Psoas muscle (tissue), 8 donors: ENCODE measurements around the gene GP5. TPM values are rescaled to one million over a fixed set of nuclear protein-coding genes. Genes with fewer than 3 reads are reported as not detected.
A peak's percentile ranks its signal among the peaks of the same experiment; 100 is the strongest.

Source experiments
- ATAC-seq, 4 donors: fragments of 200-7000 bp; cut with Tn5 transposase; one replicate each; pipeline ENCODE4 v1.9.1; 2020; ENCODE audit warnings: moderate library complexity in 3 of 4, mild to moderate bottlenecking in 2 of 4
- DNase-seq, 2 donors: peaks; one replicate each; pipeline ENCODE4 v3.0.0-alpha.2; 2020
- H3K27ac ChIP-seq: fragments of 200-600 bp; one replicate; pipeline ENCODE4 v1.8.0; 2022
- H3K27me3 ChIP-seq, 3 donors: fragments of 200-600 bp in 1 of 3; one replicate each; pipeline versions ENCODE4 v1.6.1 to v1.8.0; 2013 to 2022; ENCODE audit warnings: low read length in 2 of 3, mild to moderate bottlenecking in 2 of 3, moderate library complexity in 1 of 3; ENCODE audit not compliant: insufficient read depth in 3 of 3
- H3K36me3 ChIP-seq, 2 donors: fragments of 200-600 bp in 1 of 2; one replicate each; pipeline versions ENCODE4 v1.6.1 to v1.8.0; 2013 to 2022; ENCODE audit warnings: low read depth in 1 of 2, mild to moderate bottlenecking in 1 of 2, moderate library complexity in 1 of 2; ENCODE audit not compliant: insufficient read depth in 1 of 2
- H3K4me1 ChIP-seq: fragments of 200-600 bp; one replicate; pipeline ENCODE4 v1.8.0; 2022
- H3K4me3 ChIP-seq: fragments of 200-600 bp; one replicate; pipeline ENCODE4 v1.8.0; 2022; ENCODE audit warnings: mild to moderate bottlenecking
- H3K9me3 ChIP-seq: fragments of 200-600 bp; one replicate; pipeline ENCODE4 v1.8.0; 2022
- WGBS, 3 donors: extraction: QIAGEN DNeasy Blood & Tissue Kit; methylation state at CpG; one replicate each; pipeline versions ENCODE4 v1.1.6 to v1.1.7; 2013; 5-methylcytosine and 5-hydroxymethylcytosine counted together
- intact Hi-C, 2 donors: fragments of 100-400 bp; cut with DNase I; formaldehyde crosslinking; loops; one replicate each; pipeline versions ENCODE4 v1.11.0 to v1.14.2; 2022
- polyA plus RNA-seq, 3 donors: library from polyadenylated mRNA; stranded (reverse); fragments of 200-250 nt; gene quantifications; one replicate each; pipeline ENCODE4 v1.2.3, GENCODE V29; 2013
- total RNA-seq, 4 donors: library from RNA; stranded (reverse); fragmentation: NEBNext Ultra II Directional in 2 of 4; extraction: Animal tissue kit (Norgen Biotek cat#: 25700) in 2 of 4; gene quantifications; one replicate each; pipeline versions ENCODE4 v1.2.1 to v1.2.4, GENCODE V29; 2021 to 2023
- TF ChIP-seq, protein P1 (sequence below): fragments of 200-600 bp; IDR thresholded peaks from one replicate; pipeline ENCODE4 v1.8.0; 2022; ENCODE audit warnings: antibody characterized with exemption
- donor health status: healthy with polysubstance abuse.
- donor health status: DM: no; HTN: no; CAD: no; lungs with moderate emphysema.
- donor health status: Bipolar disorder and iron deficiency.
- donor health status: healthy.
- donor health status: DM: yes; HTN: yes; CAD: no.
- donor health status: DM: no; HTN: no; CAD: no.
- donor health status: DM: no; HTN: no; CAD: no.
- donor health status: DM: yes; HTN: yes; CAD: no.

Gene GP5
- total and polyA plus RNA-seq, 7 donors, result 0.01 TPM; not detected in 6

DNA sequence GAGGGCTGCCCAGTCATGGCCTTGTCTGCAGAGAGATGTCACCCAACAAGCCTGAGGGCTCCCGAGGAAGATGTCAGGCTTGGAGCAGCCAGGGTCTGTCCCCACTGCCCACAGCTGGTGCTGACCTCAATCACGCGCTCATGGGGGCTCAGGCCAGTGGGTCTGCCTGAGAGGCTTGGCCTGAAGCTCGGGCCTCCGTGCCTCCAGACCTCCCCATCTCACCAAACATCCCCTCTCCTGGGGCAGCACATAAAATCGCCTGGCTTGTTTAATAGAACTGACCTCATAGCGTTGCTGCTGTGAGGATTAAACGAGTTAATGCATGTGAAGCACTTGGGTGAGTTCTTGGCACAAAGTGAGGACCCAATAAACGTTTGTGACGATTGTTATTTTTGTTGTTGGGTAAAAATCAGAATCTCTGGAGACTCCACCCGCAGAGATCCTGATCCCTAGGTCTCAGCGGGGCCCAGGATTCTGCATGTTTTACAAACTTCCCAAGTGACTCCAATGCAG lies 33.0 kb downstream of the GP5 start:
- no peak overlapping the region for H3K4me3 ChIP-seq
- no peak overlapping the region for H3K27ac ChIP-seq
- TF ChIP-seq, protein P1, sequence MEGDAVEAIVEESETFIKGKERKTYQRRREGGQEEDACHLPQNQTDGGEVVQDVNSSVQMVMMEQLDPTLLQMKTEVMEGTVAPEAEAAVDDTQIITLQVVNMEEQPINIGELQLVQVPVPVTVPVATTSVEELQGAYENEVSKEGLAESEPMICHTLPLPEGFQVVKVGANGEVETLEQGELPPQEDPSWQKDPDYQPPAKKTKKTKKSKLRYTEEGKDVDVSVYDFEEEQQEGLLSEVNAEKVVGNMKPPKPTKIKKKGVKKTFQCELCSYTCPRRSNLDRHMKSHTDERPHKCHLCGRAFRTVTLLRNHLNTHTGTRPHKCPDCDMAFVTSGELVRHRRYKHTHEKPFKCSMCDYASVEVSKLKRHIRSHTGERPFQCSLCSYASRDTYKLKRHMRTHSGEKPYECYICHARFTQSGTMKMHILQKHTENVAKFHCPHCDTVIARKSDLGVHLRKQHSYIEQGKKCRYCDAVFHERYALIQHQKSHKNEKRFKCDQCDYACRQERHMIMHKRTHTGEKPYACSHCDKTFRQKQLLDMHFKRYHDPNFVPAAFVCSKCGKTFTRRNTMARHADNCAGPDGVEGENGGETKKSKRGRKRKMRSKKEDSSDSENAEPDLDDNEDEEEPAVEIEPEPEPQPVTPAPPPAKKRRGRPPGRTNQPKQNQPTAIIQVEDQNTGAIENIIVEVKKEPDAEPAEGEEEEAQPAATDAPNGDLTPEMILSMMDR, result no peak
- ATAC-seq (no peak), DNase-seq (no peak)
- H3K4me1 ChIP-seq, result peaks cover 16% of the 10 kb centered on the region
- WGBS, 3 donors, result 74 to 83% (median 79%) methylated on average over 12 of the region's 12 CpGs
- H3K9me3 ChIP-seq, result no peaks in the 10 kb centered on the region
- intact Hi-C loops, result no loop called here
- peaks cover 0 to 32% (median 0%) of the 10 kb centered on the region in 3 donors for H3K27me3 ChIP-seq
- no peaks in the 10 kb centered on the region for H3K36me3 ChIP-seq

DNA sequence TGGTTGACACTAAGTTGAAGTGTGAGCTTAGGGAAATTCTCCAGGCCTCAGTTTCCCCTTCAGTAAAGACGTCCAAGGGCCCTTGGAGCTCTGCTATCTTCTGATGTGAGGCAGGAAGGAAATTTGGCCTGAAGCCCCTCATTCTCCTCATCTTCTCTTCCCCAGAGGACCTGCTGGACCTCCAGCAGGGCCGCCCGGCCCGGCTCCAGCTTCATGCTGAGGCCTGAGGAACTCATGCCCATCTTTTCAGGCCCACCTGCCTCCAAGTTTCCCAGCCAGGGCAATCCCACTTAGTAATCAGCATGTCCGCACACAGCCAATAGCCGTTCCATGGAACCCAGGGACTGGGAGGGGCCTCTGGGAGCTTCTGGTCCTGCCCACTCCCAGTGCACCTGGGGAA lies 33.5 kb downstream of the GP5 start:
- DNase-seq, result no peak
- WGBS, 3 donors, result 74 to 94% (median 82%) methylated on average over 6 of the region's 6 CpGs
- no peak overlapping the region for H3K4me3 ChIP-seq
- intact Hi-C loops, result no loop called here
- no peaks in the 10 kb centered on the region for H3K36me3 ChIP-seq
- peaks cover 16% of the 10 kb centered on the region for H3K4me1 ChIP-seq
- TF ChIP-seq, protein P1, result no peak
- ATAC-seq, result no peak
- H3K27me3 ChIP-seq, result peaks cover 0 to 28% (median 0%) of the 10 kb centered on the region in 3 donors
- H3K9me3 ChIP-seq, result no peaks in the 10 kb centered on the region
- no peak overlapping the region for H3K27ac ChIP-seq

DNA sequence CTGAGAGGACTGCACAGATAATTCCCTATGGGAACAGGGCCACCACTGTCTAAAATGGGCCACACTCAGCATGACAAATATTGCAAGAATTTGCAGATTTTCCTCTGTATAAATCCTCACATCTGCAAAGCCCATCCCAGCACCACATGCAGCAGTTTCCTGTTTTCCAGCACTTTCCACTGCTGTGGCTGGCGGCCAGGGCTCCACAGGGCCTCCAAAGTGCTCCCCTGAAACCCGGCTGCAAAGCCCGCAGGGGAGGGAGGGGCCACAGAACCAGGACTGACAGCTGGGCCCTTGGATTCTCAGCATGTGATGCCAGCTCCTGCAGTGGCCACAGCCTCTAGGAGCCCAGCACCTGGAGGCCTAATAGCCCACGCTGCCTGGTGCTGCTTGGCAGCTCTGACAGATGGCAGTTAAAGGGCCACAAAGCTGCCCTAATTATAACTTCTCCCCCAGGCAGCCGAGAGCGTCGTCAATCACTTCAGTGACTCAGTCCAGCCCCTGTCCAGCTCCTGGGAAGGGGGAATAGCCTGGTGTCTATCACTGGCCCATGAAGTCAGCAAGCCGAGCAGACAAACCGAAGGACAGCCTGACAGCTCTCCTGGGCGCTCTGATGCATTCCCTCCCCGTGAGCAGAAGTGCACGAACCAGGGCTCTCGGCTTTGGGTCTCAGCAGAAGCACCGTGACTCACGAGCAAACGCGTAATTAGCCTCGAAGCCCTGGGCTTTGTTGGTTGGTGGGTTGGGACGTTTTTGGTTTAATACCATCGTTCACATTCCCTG lies 34.2 kb downstream of the GP5 start:
- intact Hi-C loops, result no loop called here
- Histone ChIP-seq H3K4me1 (peaks cover 16% of the 10 kb centered on the region), H3K4me3 (no peak overlapping the region), H3K27me3 (peaks cover 0 to 22% (median 0%) of the 10 kb centered on the region in 3 donors), H3K27ac (no peak overlapping the region), H3K9me3 (no peaks in the 10 kb centered on the region), H3K36me3 (no peaks in the 10 kb centered on the region)
- TF ChIP-seq, protein P1, result no peak
- WGBS, 3 donors, result 12 to 26% (median 24%) methylated on average over 20 of the region's 20 CpGs
- peak; percentile 36 to 73 for DNase-seq
- peak; percentile 45 to 93 (median 88) for ATAC-seq

DNA sequence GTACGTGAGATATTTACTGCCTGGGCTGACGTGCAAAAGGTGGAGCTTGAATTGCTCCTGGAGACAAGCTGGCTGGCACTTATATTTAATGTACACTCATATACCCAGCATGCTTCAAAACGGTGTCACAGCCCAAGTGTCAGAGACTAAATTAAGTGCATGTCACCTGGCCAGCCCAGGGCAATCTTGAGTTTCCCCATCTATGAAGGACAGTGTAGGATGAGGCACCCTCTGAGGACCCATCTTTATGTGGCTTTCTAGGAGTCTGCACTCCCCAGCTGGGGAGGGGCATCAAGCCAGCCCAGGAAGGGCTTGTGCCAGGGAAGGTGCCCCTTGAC lies 34.8 kb downstream of the GP5 start:
- TF ChIP-seq, protein P1, result no peak
- Histone ChIP-seq H3K4me3 (no peak overlapping the region), H3K9me3 (no peaks in the 10 kb centered on the region), H3K36me3 (no peaks in the 10 kb centered on the region), H3K27ac (no peak overlapping the region), H3K4me1 (peaks cover 16% of the 10 kb centered on the region), H3K27me3 (peaks cover 0 to 16% (median 0%) of the 10 kb centered on the region in 3 donors)
- DNase-seq (no peak), ATAC-seq (peak in 2 of 4 donors; percentile 51)
- 36 to 64% (median 39%) methylated on average over 3 of the region's 3 CpGs for WGBS, 3 donors
- intact Hi-C loops, result no loop called here
